HG03442 (cell line): ENCODE data around the gene HACE1.
"Not testable (repeated sequence)": the region's sequence is repeated elsewhere in the genome, so short reads cannot be mapped to it uniquely, and the experiment has no call there.

Experiments used
- ATAC-seq: cut with Tn5 transposase; IDR thresholded peaks from one replicate; pipeline ENCODE4 v1.9.1; 2021; ENCODE audit warnings: mild to moderate bottlenecking, moderate library complexity; ENCODE audit not compliant: unreplicated experiment

Gene HACE1

GRCh38 chr6:104859225-104860146, at the start of gene HACE1:
Gene HACE1 (minus strand): TSS chr6:104859919. CDS start chr6:104859642, 277 bp downstream.
- ATAC-seq = peak; percentile 98

GRCh38 chr6:104908888-104909525, 49.3 kb upstream of the HACE1 start:
- no peak for ATAC-seq

GRCh38 chr6:104908031-104908887, 48.5 kb upstream of the HACE1 start:
- no peak for ATAC-seq

- ATAC-seq = not testable (repeated sequence)
Observed at GRCh38 chr6:104898893-104899292, 39.2 kb upstream of the HACE1 start.

GRCh38 chr6:104896914-104897313, 37.2 kb upstream of the HACE1 start:
- no peak for ATAC-seq

- no peak for ATAC-seq
Observed at GRCh38 chr6:104888066-104888465, 28.3 kb upstream of the HACE1 start.

GRCh38 chr6:104887350-104887749, 27.6 kb upstream of the HACE1 start:
- no peak for ATAC-seq

GRCh38 chr6:104885518-104886043, 25.9 kb upstream of the HACE1 start:
- ATAC-seq = no peak

- no peak for ATAC-seq
Observed at GRCh38 chr6:104884867-104885517, 25.3 kb upstream of the HACE1 start.

GRCh38 chr6:104881964-104882668, 22.4 kb upstream of the HACE1 start:
- ATAC-seq = no peak

GRCh38 chr6:104862456-104862855, 2.7 kb upstream of the HACE1 start:
- no peak for ATAC-seq

- ATAC-seq = no peak
Observed at GRCh38 chr6:104860221-104860620, 502 bp upstream of the HACE1 start.

- ATAC-seq = no peak
Observed at GRCh38 chr6:104858642-104859041, 1.1 kb downstream of the HACE1 start.

- no peak for ATAC-seq
Observed at GRCh38 chr6:104855507-104855906, 4.2 kb downstream of the HACE1 start.

- ATAC-seq = not testable (repeated sequence)
Observed at GRCh38 chr6:104847721-104848120, 12.0 kb downstream of the HACE1 start.

- no peak for ATAC-seq
Observed at GRCh38 chr6:104843229-104843628, 16.5 kb downstream of the HACE1 start.

- no peak for ATAC-seq
Observed at GRCh38 chr6:104837158-104837557, 22.6 kb downstream of the HACE1 start.

- ATAC-seq = not testable (repeated sequence)
Observed at GRCh38 chr6:104836479-104837020, 23.2 kb downstream of the HACE1 start.

GRCh38 chr6:104835782-104836181, 23.9 kb downstream of the HACE1 start:
- ATAC-seq = no peak
